Tibial artery (tissue), 4 donors: Measurements from ENCODE around the gene TICAM2.

Source experiments
- DNase-seq, 2 donors: peaks; one replicate each; pipeline ENCODE4 v3.0.0-alpha.2; 2019
- H3K27ac ChIP-seq, 2 donors: fragments of 200-600 bp; sonication (generic) in 1 of 2; 1 replicate in 1 of 2; 2 replicates in 1 of 2; pipeline ENCODE4 v1.5.1; 2018 to 2019; ENCODE audit warnings: mild to moderate bottlenecking in 1 of 2
- H3K27me3 ChIP-seq, 2 donors: fragments of 200-600 bp; sonication (generic) in 1 of 2; one replicate each; pipeline versions ENCODE4 v1.5.1 to v1.6.0; 2016 to 2019
- H3K36me3 ChIP-seq, 3 donors: fragments of 200-600 bp; sonication (generic) in 2 of 3; one replicate each; pipeline ENCODE4 v1.5.1; 2016 to 2019; ENCODE audit warnings: mild to moderate bottlenecking in 2 of 3
- H3K4me1 ChIP-seq, 4 donors: fragments of 200-600 bp; sonication (generic) in 2 of 4; 1 replicate in 3 of 4; 2 replicates in 1 of 4; pipeline ENCODE4 v1.5.1; 2016 to 2019
- H3K4me3 ChIP-seq, 2 donors: fragments of 200-600 bp; sonication (generic) in 1 of 2; 1 replicate in 1 of 2; 2 replicates in 1 of 2; pipeline ENCODE4 v1.5.1; 2018 to 2019; ENCODE audit warnings: mild to moderate bottlenecking in 2 of 2
- H3K9me3 ChIP-seq, 3 donors: fragments of 200-600 bp; sonication (generic) in 1 of 3; one replicate each; pipeline ENCODE4 v1.5.1; 2016 to 2019
- intact Hi-C: fragments of 100-400 bp; cut with DNase I; formaldehyde crosslinking; loops from one replicate; pipeline ENCODE4 v1.15.0; 2023; ENCODE audit warnings: low total_unique reads
- TF ChIP-seq, protein P1 (sequence below), 2 experiments: fragments of 200-600 bp in 1 of 2; fragments of 450-650 bp in 1 of 2; IDR thresholded peaks; one replicate each; pipeline ENCODE4 v1.5.1; 2017 to 2019; ENCODE audit warnings: antibody characterized with exemption in 2 of 2, mild to moderate bottlenecking in 1 of 2, moderate library complexity in 1 of 2

Gene TICAM2

DNA sequence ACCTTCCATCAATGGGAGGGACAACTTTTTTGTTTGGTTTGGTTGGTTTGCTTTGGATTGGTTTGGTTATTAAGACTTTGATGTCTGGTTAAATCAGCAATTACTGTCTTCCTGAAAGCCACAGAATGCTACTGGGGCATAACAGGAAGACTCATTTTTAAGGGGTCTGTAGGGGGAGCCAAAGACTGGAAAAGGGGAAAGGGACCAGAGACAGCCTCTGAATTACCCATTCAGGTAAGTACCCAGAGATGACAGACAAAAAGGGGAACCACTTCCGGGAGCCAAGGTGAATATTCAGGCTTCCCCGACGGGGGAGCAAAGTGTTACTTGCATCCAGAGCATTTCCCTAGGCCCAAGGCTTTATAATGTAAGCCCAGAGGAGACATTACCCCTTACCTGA is 53.1 kb downstream of the TICAM2 start:
- intact Hi-C loops: no loop called here
- H3K4me1 ChIP-seq: peaks cover 0 to 6% (median 0%) of the 10 kb centered on the region in 4 donors
- H3K27ac ChIP-seq: no peak overlapping the region
- DNase-seq: no peak
- no peaks in the 10 kb centered on the region for H3K36me3 ChIP-seq
- TF ChIP-seq, protein P1, sequence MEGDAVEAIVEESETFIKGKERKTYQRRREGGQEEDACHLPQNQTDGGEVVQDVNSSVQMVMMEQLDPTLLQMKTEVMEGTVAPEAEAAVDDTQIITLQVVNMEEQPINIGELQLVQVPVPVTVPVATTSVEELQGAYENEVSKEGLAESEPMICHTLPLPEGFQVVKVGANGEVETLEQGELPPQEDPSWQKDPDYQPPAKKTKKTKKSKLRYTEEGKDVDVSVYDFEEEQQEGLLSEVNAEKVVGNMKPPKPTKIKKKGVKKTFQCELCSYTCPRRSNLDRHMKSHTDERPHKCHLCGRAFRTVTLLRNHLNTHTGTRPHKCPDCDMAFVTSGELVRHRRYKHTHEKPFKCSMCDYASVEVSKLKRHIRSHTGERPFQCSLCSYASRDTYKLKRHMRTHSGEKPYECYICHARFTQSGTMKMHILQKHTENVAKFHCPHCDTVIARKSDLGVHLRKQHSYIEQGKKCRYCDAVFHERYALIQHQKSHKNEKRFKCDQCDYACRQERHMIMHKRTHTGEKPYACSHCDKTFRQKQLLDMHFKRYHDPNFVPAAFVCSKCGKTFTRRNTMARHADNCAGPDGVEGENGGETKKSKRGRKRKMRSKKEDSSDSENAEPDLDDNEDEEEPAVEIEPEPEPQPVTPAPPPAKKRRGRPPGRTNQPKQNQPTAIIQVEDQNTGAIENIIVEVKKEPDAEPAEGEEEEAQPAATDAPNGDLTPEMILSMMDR (IDR thresholded peaks at IDR 0.05): no peak
- peaks cover 0 to 4% (median 0%) of the 10 kb centered on the region in 3 donors for H3K9me3 ChIP-seq
- no peaks in the 10 kb centered on the region for H3K27me3 ChIP-seq
- no peak overlapping the region for H3K4me3 ChIP-seq

- H3K4me3 ChIP-seq: no peak overlapping the region
- H3K9me3 ChIP-seq: peaks cover 0 to 4% (median 0%) of the 10 kb centered on the region in 3 donors
- no peaks in the 10 kb centered on the region for H3K36me3 ChIP-seq
- TF ChIP-seq, protein P1 (IDR thresholded peaks at IDR 0.05): no peak
- intact Hi-C loops: no loop called here
- DNase-seq: no peak
- H3K27me3 ChIP-seq: no peaks in the 10 kb centered on the region
- no peak overlapping the region for H3K27ac ChIP-seq
- peaks cover 0 to 6% (median 0%) of the 10 kb centered on the region in 4 donors for H3K4me1 ChIP-seq
These were observed 53.6 kb downstream of the TICAM2 start for GRCh38 chr5:115548683-115549082.

GRCh38 chr5:115545351-115545882 is 56.9 kb downstream of the TICAM2 start:
- Histone ChIP-seq H3K4me1 (peaks cover 0 to 32% (median 4%) of the 10 kb centered on the region in 4 donors), H3K27ac (peak overlapping the region; percentile 80 to 100)
- intact Hi-C loops: no loop called here

GRCh38 chr5:115544436-115545350 is 57.6 kb downstream of the TICAM2 start, which contains the start of gene FEM1C:
TSS of gene FEM1C (minus strand) at chr5:115544775. CDS start at chr5:115543493, 1,282 bp downstream.
- H3K27me3 ChIP-seq: no peaks in the 10 kb centered on the region
- intact Hi-C loops: no loop called here

More at GRCh38 chr5:115545351-115545882, 56.9 kb downstream of the TICAM2 start:
- no peaks in the 10 kb centered on the region for H3K36me3 ChIP-seq
- H3K4me3 ChIP-seq: peak overlapping the region; percentile 85 to 98
- no peaks in the 10 kb centered on the region for H3K27me3 ChIP-seq
- H3K9me3 ChIP-seq: peaks cover 0 to 4% (median 0%) of the 10 kb centered on the region in 3 donors
- DNase-seq: no peak
- TF ChIP-seq, protein P1 (IDR thresholded peaks at IDR 0.05): no peak

DNA sequence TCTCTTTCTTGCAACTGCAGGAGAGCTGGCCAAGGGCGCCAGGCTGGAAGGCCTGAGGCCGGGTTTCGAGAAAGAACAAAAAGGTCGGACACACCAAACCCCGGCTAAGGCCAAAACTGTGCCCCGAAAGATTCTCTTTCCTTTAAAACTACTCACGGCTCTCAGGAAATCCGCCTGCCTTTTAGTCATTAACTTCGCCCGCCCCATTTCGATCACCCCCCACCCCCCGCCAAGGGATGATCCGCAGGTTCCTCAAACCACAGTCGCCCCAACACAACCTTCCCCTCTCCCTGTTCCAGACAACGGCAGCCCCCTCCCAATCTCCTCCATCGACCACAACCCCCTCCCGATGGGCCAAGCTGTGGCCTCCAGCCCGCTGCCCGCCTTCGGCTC is 58.2 kb downstream of the TICAM2 start:
- Histone ChIP-seq H3K4me3 (peak overlapping the region; percentile 85 to 98), H3K36me3 (peaks cover 0 to 11% (median 0%) of the 10 kb centered on the region in 3 donors), H3K4me1 (peaks cover 0 to 42% (median 8%) of the 10 kb centered on the region in 4 donors), H3K9me3 (peaks cover 0 to 4% (median 0%) of the 10 kb centered on the region in 3 donors), H3K27me3 (no peaks in the 10 kb centered on the region), H3K27ac (peak overlapping the region; percentile 98 to 100)
- TF ChIP-seq, protein P1 (IDR thresholded peaks at IDR 0.05): no peak
- peak; percentile 50 to 78 for DNase-seq
- intact Hi-C loops: no loop called here

More at GRCh38 chr5:115544436-115545350, 57.6 kb downstream of the TICAM2 start, which contains the start of gene FEM1C:
- peaks cover 0 to 4% (median 0%) of the 10 kb centered on the region in 3 donors for H3K36me3 ChIP-seq
- H3K27ac ChIP-seq: peak within 1 kb of the TSS; percentile 98 to 100
- peak; percentile 97 to 99 for DNase-seq
- H3K4me3 ChIP-seq: peak within 1 kb of the TSS; percentile 85 to 98
- H3K9me3 ChIP-seq: peaks cover 0 to 4% (median 0%) of the 10 kb centered on the region in 3 donors
- H3K4me1 ChIP-seq: peaks cover 0 to 36% (median 4%) of the 10 kb centered on the region in 4 donors
- TF ChIP-seq, protein P1 (IDR thresholded peaks at IDR 0.05): no peak
